Measurements from ENCODE around the gene ABCC3.

Gene ABCC3

DNA sequence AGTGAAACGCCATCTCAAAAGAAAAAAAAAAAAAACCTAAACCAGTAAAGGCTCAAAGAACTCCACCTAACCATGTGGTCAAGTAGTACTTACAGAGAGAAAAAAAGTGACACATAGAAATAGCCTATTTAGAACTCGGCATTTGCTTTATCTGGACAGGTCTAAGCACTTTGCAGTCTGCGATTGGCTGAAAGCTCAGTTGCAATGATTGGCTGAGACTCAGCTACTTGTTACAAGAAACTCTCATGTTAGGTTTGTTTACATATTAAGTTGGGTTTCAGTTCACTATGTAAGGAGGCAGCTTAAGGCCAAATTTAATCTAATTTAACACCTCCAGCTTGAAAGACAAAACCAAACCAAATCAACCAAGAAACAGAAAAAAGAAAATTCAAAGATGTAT, 19.1 kb downstream of the ABCC3 start:
- no peak for DNase-seq (ENCODE audit: low read depth)
- H3K4me3 ChIP-seq (ENCODE audit: low read length) = no peak overlapping the region
- TF ChIP-seq, protein P1, sequence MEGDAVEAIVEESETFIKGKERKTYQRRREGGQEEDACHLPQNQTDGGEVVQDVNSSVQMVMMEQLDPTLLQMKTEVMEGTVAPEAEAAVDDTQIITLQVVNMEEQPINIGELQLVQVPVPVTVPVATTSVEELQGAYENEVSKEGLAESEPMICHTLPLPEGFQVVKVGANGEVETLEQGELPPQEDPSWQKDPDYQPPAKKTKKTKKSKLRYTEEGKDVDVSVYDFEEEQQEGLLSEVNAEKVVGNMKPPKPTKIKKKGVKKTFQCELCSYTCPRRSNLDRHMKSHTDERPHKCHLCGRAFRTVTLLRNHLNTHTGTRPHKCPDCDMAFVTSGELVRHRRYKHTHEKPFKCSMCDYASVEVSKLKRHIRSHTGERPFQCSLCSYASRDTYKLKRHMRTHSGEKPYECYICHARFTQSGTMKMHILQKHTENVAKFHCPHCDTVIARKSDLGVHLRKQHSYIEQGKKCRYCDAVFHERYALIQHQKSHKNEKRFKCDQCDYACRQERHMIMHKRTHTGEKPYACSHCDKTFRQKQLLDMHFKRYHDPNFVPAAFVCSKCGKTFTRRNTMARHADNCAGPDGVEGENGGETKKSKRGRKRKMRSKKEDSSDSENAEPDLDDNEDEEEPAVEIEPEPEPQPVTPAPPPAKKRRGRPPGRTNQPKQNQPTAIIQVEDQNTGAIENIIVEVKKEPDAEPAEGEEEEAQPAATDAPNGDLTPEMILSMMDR (IDR thresholded peaks at IDR 0.05; ENCODE audit: insufficient read depth, low read depth, low read length, missing control alignments) = no peak

- TF ChIP-seq, protein P1 (IDR thresholded peaks at IDR 0.05; ENCODE audit: insufficient read depth, low read depth, low read length, missing control alignments) = no peak
- H3K4me3 ChIP-seq (ENCODE audit: low read length) = no peak overlapping the region
- no peak for DNase-seq (ENCODE audit: low read depth)
Measured at GRCh38 chr17:50656509-50656908, 21.8 kb downstream of the ABCC3 start.

GRCh38 chr17:50657054-50657453, 22.4 kb downstream of the ABCC3 start:
- DNase-seq (ENCODE audit: low read depth) = no peak
- TF ChIP-seq, protein P1 (IDR thresholded peaks at IDR 0.05; ENCODE audit: insufficient read depth, low read depth, low read length, missing control alignments) = no peak
- H3K4me3 ChIP-seq (ENCODE audit: low read length) = no peak overlapping the region

- no peak overlapping the region for H3K4me3 ChIP-seq (ENCODE audit: low read length)
- no peak for DNase-seq (ENCODE audit: low read depth)
- TF ChIP-seq, protein P1 (IDR thresholded peaks at IDR 0.05; ENCODE audit: insufficient read depth, low read depth, low read length, missing control alignments) = no peak
Measured at GRCh38 chr17:50657627-50658026, 22.9 kb downstream of the ABCC3 start.

DNA sequence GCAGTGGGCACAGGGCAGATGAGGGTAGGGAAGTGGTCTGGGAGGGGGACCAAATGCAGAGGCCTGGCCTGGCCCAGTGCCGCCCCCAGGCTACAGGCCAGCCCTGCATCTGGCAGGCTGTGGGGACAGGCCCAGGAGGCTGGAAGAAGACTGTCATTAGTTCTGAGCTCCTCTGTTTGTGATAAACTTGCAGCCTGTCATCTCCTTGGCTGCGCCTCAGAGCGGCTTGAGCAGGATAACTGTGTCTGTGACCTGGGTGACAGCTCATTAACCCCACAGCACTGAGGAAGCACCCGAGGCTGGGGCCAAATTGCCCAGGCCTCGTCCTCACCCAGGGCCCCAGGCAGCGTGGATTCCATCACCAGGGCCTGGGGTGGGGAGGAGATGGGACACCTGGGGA, 23.9 kb downstream of the ABCC3 start:
- H3K4me3 ChIP-seq (ENCODE audit: low read length) = no peak overlapping the region
- TF ChIP-seq, protein P1 (IDR thresholded peaks at IDR 0.05; ENCODE audit: insufficient read depth, low read depth, low read length, missing control alignments) = no peak
- DNase-seq (ENCODE audit: low read depth) = no peak

GRCh38 chr17:50659179-50659578, 24.5 kb downstream of the ABCC3 start:
- DNase-seq (ENCODE audit: low read depth) = no peak
- H3K4me3 ChIP-seq (ENCODE audit: low read length) = no peak overlapping the region
- TF ChIP-seq, protein P1 (IDR thresholded peaks at IDR 0.05; ENCODE audit: insufficient read depth, low read depth, low read length, missing control alignments) = no peak

- no peak overlapping the region for H3K4me3 ChIP-seq (ENCODE audit: low read length)
- no peak for DNase-seq (ENCODE audit: low read depth)
- TF ChIP-seq, protein P1 (IDR thresholded peaks at IDR 0.05; ENCODE audit: insufficient read depth, low read depth, low read length, missing control alignments) = no peak
Measured at GRCh38 chr17:50660042-50660886, 25.6 kb downstream of the ABCC3 start.
